HL-60 (cell line): Measurements from ENCODE around the gene DCAF17.

Experiments used
- DNase-seq, 2 experiments: peaks; one replicate each; pipeline ENCODE4 v3.0.0-alpha.2; 2010 to 2020; ENCODE audit warnings: low read depth in 1 of 2, low spot score in 1 of 2
- H3K27ac ChIP-seq: fragments of 250-450 bp; sonication (Bioruptor Pico); replicated peaks from 2 replicates; pipeline ENCODE4 v1.5.1; 2020; ENCODE audit warnings: mild to moderate bottlenecking, moderate library complexity
- H3K27me3 ChIP-seq: fragments of 250-450 bp; sonication (Bioruptor Pico); 2 replicates; pipeline ENCODE4 v1.5.1; 2021; ENCODE audit warnings: mild to moderate bottlenecking, moderate library complexity; ENCODE audit not compliant: insufficient read depth, poor library complexity, severe bottlenecking
- H3K4me3 ChIP-seq: replicated peaks from 2 replicates; pipeline ENCODE4 v1.5.1; 2011; ENCODE audit warnings: mild to moderate bottlenecking, control low read depth, low read length; ENCODE audit not compliant: insufficient read depth
- GABPA ChIP-seq: IDR thresholded peaks from 2 replicates; pipeline ENCODE4 v1.6.1; 2012; ENCODE audit warnings: low read depth
- POLR2AphosphoS5 ChIP-seq: IDR thresholded peaks from 2 replicates; pipeline ENCODE4 v1.6.1; 2012; ENCODE audit warnings: low read depth
- REST ChIP-seq: IDR thresholded peaks from 2 replicates; pipeline ENCODE4 v1.6.1; 2012; ENCODE audit warnings: low read depth; ENCODE audit not compliant: insufficient replicate concordance
- SPI1 ChIP-seq: IDR thresholded peaks from 2 replicates; pipeline ENCODE4 v1.6.1; 2012; ENCODE audit warnings: low read depth, mild to moderate bottlenecking, borderline replicate concordance
- TF ChIP-seq, protein P1 (sequence below): IDR thresholded peaks from one replicate; pipeline ENCODE4 v1.5.1; 2011; ENCODE audit warnings: low read length, control low read depth, inconsistent platforms; ENCODE audit not compliant: insufficient read depth

The DCAF17 gene

GRCh38 chr2:171391532-171391931 lies 42.5 kb upstream of the DCAF17 start:
- no peak overlapping the region for H3K27ac ChIP-seq

DNA sequence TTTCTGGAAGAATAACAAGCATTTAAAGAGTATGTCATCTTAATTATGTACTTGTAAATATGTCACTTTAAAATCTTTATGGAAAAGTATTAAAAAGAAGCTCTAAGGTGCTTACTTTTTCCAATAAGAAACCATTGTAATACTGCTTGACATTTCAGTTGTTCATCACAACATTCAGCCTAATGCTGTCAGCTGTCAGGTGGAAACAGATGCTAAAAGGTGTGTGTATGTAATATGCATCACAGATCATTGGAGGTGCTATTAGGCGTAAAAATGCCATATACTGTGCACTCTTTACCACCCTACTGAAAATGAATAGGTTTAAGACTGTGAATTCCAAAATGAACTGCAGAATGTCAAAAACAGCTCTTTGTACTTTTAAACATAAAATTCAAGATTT lies 40.5 kb upstream of the DCAF17 start:
- TF ChIP-seq POLR2AphosphoS5, result no peak
- TF ChIP-seq, protein P1, sequence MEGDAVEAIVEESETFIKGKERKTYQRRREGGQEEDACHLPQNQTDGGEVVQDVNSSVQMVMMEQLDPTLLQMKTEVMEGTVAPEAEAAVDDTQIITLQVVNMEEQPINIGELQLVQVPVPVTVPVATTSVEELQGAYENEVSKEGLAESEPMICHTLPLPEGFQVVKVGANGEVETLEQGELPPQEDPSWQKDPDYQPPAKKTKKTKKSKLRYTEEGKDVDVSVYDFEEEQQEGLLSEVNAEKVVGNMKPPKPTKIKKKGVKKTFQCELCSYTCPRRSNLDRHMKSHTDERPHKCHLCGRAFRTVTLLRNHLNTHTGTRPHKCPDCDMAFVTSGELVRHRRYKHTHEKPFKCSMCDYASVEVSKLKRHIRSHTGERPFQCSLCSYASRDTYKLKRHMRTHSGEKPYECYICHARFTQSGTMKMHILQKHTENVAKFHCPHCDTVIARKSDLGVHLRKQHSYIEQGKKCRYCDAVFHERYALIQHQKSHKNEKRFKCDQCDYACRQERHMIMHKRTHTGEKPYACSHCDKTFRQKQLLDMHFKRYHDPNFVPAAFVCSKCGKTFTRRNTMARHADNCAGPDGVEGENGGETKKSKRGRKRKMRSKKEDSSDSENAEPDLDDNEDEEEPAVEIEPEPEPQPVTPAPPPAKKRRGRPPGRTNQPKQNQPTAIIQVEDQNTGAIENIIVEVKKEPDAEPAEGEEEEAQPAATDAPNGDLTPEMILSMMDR, result no peak
- TF ChIP-seq REST, result no peak
- no peak for TF ChIP-seq SPI1
- TF ChIP-seq GABPA, result no peak
- Histone ChIP-seq H3K4me3 (no peak overlapping the region), H3K27me3 (no peaks in the 10 kb centered on the region), H3K27ac (no peak overlapping the region)
- no peak for DNase-seq

More at GRCh38 chr2:171391532-171391931, 42.5 kb upstream of the DCAF17 start:
- TF ChIP-seq, protein P1, result no peak
- TF ChIP-seq GABPA (no peak), REST (no peak), SPI1 (no peak)
- DNase-seq, result no peak
- Histone ChIP-seq H3K4me3 (no peak overlapping the region), H3K27me3 (no peaks in the 10 kb centered on the region)

- peak; percentile 52 to 57 for DNase-seq
- H3K27me3 ChIP-seq, result no peaks in the 10 kb centered on the region
- TF ChIP-seq GABPA (no peak), POLR2AphosphoS5 (no peak), REST (no peak), SPI1 (no peak)
- TF ChIP-seq, protein P1, result no peak
- no peak overlapping the region for H3K4me3 ChIP-seq
- peak overlapping the region; percentile 45; the same call in 1 of the 2 replicates for H3K27ac ChIP-seq
Measured at GRCh38 chr2:171394164-171394740, 39.8 kb upstream of the DCAF17 start.
